H9 (cell line): ENCODE measurements around the gene ITPKA. TPM values are rescaled to one million over a fixed set of nuclear protein-coding genes. Genes with fewer than 3 reads are reported as not detected.

Experiments
- DNase-seq: peaks from one replicate; pipeline ENCODE4 v3.0.0-alpha.2; 2017
- H2AFZ ChIP-seq: one replicate; pipeline ENCODE4 v1.6.1; 2013; ENCODE audit warnings: mild to moderate bottlenecking, low read length, control low read depth, moderate library complexity
- H2AK5ac ChIP-seq: 2 replicates; pipeline ENCODE4 v1.6.1; 2013; ENCODE audit warnings: low read length, control low read depth, mixed read lengths; ENCODE audit not compliant: insufficient read length
- H2BK120ac ChIP-seq: one replicate; pipeline ENCODE4 v1.6.1; 2013; ENCODE audit warnings: low read depth, mild to moderate bottlenecking, low read length, control low read depth, inconsistent platforms; ENCODE audit not compliant: poor library complexity, severe bottlenecking
- H2BK12ac ChIP-seq: 2 replicates; pipeline ENCODE4 v1.6.1; 2013; ENCODE audit warnings: low read length, control low read depth, mixed read lengths, low read depth; ENCODE audit not compliant: insufficient read length
- H2BK15ac ChIP-seq: 2 replicates; pipeline ENCODE4 v1.6.1; 2013; ENCODE audit warnings: low read depth, low read length, control low read depth
- H2BK20ac ChIP-seq: one replicate; pipeline ENCODE4 v1.6.1; 2013; ENCODE audit warnings: low read depth, mild to moderate bottlenecking, low read length, control low read depth, inconsistent platforms; ENCODE audit not compliant: poor library complexity, severe bottlenecking
- H2BK5ac ChIP-seq: 2 replicates; pipeline ENCODE4 v1.6.1; 2013; ENCODE audit warnings: low read length, control low read depth, mixed read lengths; ENCODE audit not compliant: insufficient read length
- H3K14ac ChIP-seq: 2 replicates; pipeline ENCODE4 v1.6.1; 2013; ENCODE audit warnings: low read length, control low read depth; ENCODE audit not compliant: insufficient read depth
- H3K18ac ChIP-seq: 2 replicates; pipeline ENCODE4 v1.6.1; 2013; ENCODE audit warnings: low read depth, mild to moderate bottlenecking, mixed read lengths, low read length, control low read depth; ENCODE audit not compliant: insufficient read length
- H3K23ac ChIP-seq: 2 replicates; pipeline ENCODE4 v1.6.1; 2013; ENCODE audit warnings: low read length, control low read depth, mixed read lengths, low read depth; ENCODE audit not compliant: insufficient read length
- H3K23me2 ChIP-seq: 2 replicates; pipeline ENCODE4 v1.6.1; 2013; ENCODE audit warnings: low read depth, mild to moderate bottlenecking, mixed read lengths, low read length, control low read depth; ENCODE audit not compliant: insufficient read length, poor library complexity, severe bottlenecking
- H3K27ac ChIP-seq: 2 replicates; pipeline ENCODE4 v1.5.1; 2013; ENCODE audit warnings: low read length, control low read depth, mixed read lengths, low read depth; ENCODE audit not compliant: insufficient read length
- H3K27me3 ChIP-seq: 2 replicates; pipeline ENCODE4 v1.6.1; 2013; ENCODE audit warnings: low read length, control low read depth, inconsistent platforms; ENCODE audit not compliant: insufficient read depth
- H3K4ac ChIP-seq: 2 replicates; pipeline ENCODE4 v1.6.1; 2013; ENCODE audit warnings: low read depth, mild to moderate bottlenecking, control low read depth, inconsistent platforms, low read length, moderate library complexity
- H3K4me1 ChIP-seq: 2 replicates; pipeline ENCODE4 v1.6.1; 2013; ENCODE audit warnings: low read length, control low read depth, inconsistent platforms; ENCODE audit not compliant: insufficient read depth
- H3K4me2 ChIP-seq: 2 replicates; pipeline ENCODE4 v1.6.1; 2013; ENCODE audit warnings: low read length, control low read depth, mixed read lengths; ENCODE audit not compliant: insufficient read length, insufficient read depth
- H3K56ac ChIP-seq: 2 replicates; pipeline ENCODE4 v1.6.1; 2013; ENCODE audit warnings: low read depth, mild to moderate bottlenecking, mixed read lengths, low read length, control low read depth; ENCODE audit not compliant: insufficient read length
- H3K79me1 ChIP-seq: 2 replicates; pipeline ENCODE4 v1.6.1; 2013; ENCODE audit warnings: low read depth, mild to moderate bottlenecking, moderate library complexity, low read length, control low read depth, inconsistent platforms; ENCODE audit not compliant: insufficient read depth, poor library complexity, severe bottlenecking
- H3K79me2 ChIP-seq: 2 replicates; pipeline ENCODE4 v1.6.1; 2013; ENCODE audit warnings: low read length, control low read depth, inconsistent platforms; ENCODE audit not compliant: insufficient read depth
- H3K9ac ChIP-seq: 2 replicates; pipeline ENCODE4 v1.6.1; 2013; ENCODE audit warnings: low read length, control low read depth, mixed read lengths; ENCODE audit not compliant: insufficient read length; ENCODE audit errors: extremely low read depth
- H3K9me3 ChIP-seq: one replicate; pipeline ENCODE4 v1.6.1; 2013; ENCODE audit warnings: low read depth, low read length, inconsistent platforms; ENCODE audit not compliant: control insufficient read depth
- H3T11ph ChIP-seq: one replicate; pipeline ENCODE4 v1.6.1; 2013; ENCODE audit warnings: mild to moderate bottlenecking, low read length, control low read depth, inconsistent platforms
- H4K20me1 ChIP-seq: one replicate; pipeline ENCODE4 v1.6.1; 2013; ENCODE audit not compliant: control insufficient read depth, insufficient read length, insufficient read depth
- H4K5ac ChIP-seq: 2 replicates; pipeline ENCODE4 v1.6.1; 2013; ENCODE audit warnings: low read depth, mild to moderate bottlenecking, mixed read lengths, low read length, control low read depth; ENCODE audit not compliant: insufficient read length
- H4K8ac ChIP-seq: replicated peaks from 2 replicates; pipeline ENCODE4 v1.6.1; 2013; ENCODE audit warnings: low read length, control low read depth, mixed read lengths, low read depth; ENCODE audit not compliant: insufficient read length
- H4K91ac ChIP-seq: 2 replicates; pipeline ENCODE4 v1.6.1; 2013; ENCODE audit warnings: low read depth, mild to moderate bottlenecking, moderate library complexity, mixed read lengths, low read length, control low read depth; ENCODE audit not compliant: insufficient read length
- H3K27ac Mint-ChIP-seq, 3 experiments: 2 replicates in 2 of 3; 3 replicates in 1 of 3; pipeline ENCODE4 v1.8.0; 2020 to 2021; ENCODE audit warnings: mixed read lengths in 3 of 3, mild to moderate bottlenecking in 1 of 3, moderate library complexity in 1 of 3
- H3K27me3 Mint-ChIP-seq: 2 replicates; pipeline ENCODE4 v1.8.0; 2021; ENCODE audit warnings: low read depth, mild to moderate bottlenecking, moderate library complexity, mixed read lengths
- H3K36me3 Mint-ChIP-seq, 3 experiments: 2 replicates in 2 of 3; 3 replicates in 1 of 3; pipeline ENCODE4 v1.8.0; 2020 to 2021; ENCODE audit warnings: low read depth in 3 of 3, mixed read lengths in 3 of 3; ENCODE audit not compliant: insufficient read depth in 1 of 3
- H3K4me1 Mint-ChIP-seq, 2 experiments: 2 replicates each; pipeline ENCODE4 v1.8.0; 2020; ENCODE audit warnings: mixed read lengths in 2 of 2
- H3K4me3 Mint-ChIP-seq, 2 experiments: 2 replicates in 1 of 2; 3 replicates in 1 of 2; pipeline ENCODE4 v1.8.0; 2020 to 2021; ENCODE audit warnings: mild to moderate bottlenecking in 2 of 2, mixed read lengths in 2 of 2, moderate library complexity in 1 of 2
- H3K9me3 Mint-ChIP-seq, 2 experiments: 2 replicates in 1 of 2; 3 replicates in 1 of 2; pipeline ENCODE4 v1.8.0; 2020; ENCODE audit warnings: mild to moderate bottlenecking in 2 of 2, mixed read lengths in 2 of 2, moderate library complexity in 1 of 2
- whole genome bisulfite sequencing: extraction: QIAGEN DNeasy Blood & Tissue Kit; methylation state at CpG from one replicate; pipeline ENCODE4 v1.1.7; 2013; ENCODE audit warnings: missing lambda C conversion rate, low lambda C conversion rate, mixed read lengths; ENCODE audit not compliant: insufficient read length; ENCODE audit errors: extremely low coverage; 5-methylcytosine and 5-hydroxymethylcytosine counted together
- total RNA-seq: library from RNA; stranded (reverse); gene quantifications from 2 replicates; pipeline ENCODE4 v1.2.1, GENCODE V29; 2021
- TF ChIP-seq, protein P1 (sequence below): fragments of 200-600 bp; sonication (generic); conservative IDR thresholded peaks from 3 replicates; pipeline ENCODE4 v1.8.0; 2021; ENCODE audit warnings: antibody characterized with exemption, mild to moderate bottlenecking

Gene ITPKA
- total RNA-seq, 1 experiment from 2014 or later = 0.77 TPM

- Histone ChIP-seq H2BK12ac (no peak overlapping the region), H2BK120ac (no peak overlapping the region), H3K23ac (no peak overlapping the region), H3K9me3 (no peaks in the 10 kb centered on the region), H2BK15ac (no peak overlapping the region), H3K23me2 (no peaks in the 10 kb centered on the region), H2AFZ (no peak overlapping the region), H3K27me3 (no peaks in the 10 kb centered on the region), H3K79me1 (peaks cover 5% of the 10 kb centered on the region), H3K14ac (no peak overlapping the region), H4K20me1 (no peaks in the 10 kb centered on the region), H2BK5ac (no peak overlapping the region), H4K5ac (no peak overlapping the region), H3K27ac (no peak overlapping the region), H3K18ac (no peak overlapping the region), H3K4ac (no peak overlapping the region), H4K8ac (no peak overlapping the region), H2BK20ac (no peak overlapping the region), H3K79me2 (no peaks in the 10 kb centered on the region), H3T11ph (no peak overlapping the region), H4K91ac (no peak overlapping the region), H3K9ac (no peak overlapping the region), H3K4me1 (no peaks in the 10 kb centered on the region), H2AK5ac (no peak overlapping the region), H3K56ac (no peak overlapping the region), H3K4me2 (no peak overlapping the region)
- no CpG with 5 or more reads among the region's 11 CpGs for WGBS
- Mint-ChIP-seq H3K27ac (no peak overlapping the region), H3K4me3 (no peak overlapping the region), H3K4me1 (peaks cover 0 to 3% of the 10 kb centered on the region in 2 experiments; a peak in 2 of 4 replicates), H3K9me3 (no peaks in the 10 kb centered on the region), H3K36me3 (peaks cover 18 to 51% (median 35%) of the 10 kb centered on the region in 3 experiments; a peak in 6 of 7 replicates), H3K27me3 (no peaks in the 10 kb centered on the region)
- TF ChIP-seq, protein P1, sequence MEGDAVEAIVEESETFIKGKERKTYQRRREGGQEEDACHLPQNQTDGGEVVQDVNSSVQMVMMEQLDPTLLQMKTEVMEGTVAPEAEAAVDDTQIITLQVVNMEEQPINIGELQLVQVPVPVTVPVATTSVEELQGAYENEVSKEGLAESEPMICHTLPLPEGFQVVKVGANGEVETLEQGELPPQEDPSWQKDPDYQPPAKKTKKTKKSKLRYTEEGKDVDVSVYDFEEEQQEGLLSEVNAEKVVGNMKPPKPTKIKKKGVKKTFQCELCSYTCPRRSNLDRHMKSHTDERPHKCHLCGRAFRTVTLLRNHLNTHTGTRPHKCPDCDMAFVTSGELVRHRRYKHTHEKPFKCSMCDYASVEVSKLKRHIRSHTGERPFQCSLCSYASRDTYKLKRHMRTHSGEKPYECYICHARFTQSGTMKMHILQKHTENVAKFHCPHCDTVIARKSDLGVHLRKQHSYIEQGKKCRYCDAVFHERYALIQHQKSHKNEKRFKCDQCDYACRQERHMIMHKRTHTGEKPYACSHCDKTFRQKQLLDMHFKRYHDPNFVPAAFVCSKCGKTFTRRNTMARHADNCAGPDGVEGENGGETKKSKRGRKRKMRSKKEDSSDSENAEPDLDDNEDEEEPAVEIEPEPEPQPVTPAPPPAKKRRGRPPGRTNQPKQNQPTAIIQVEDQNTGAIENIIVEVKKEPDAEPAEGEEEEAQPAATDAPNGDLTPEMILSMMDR = no peak
- no peak for DNase-seq
These were observed 43.2 kb downstream of the ITPKA start for GRCh38 chr15:41536866-41537265.
